NT2/D1 (cell line): Measurements from ENCODE around the gene NAALADL2.
"Not testable (repeated sequence)": the region's sequence is repeated elsewhere in the genome, so short reads cannot be mapped to it uniquely, and the experiment has no call there.

Source experiments
- YY1 ChIP-seq: IDR thresholded peaks from 2 replicates; pipeline ENCODE4 v1.6.1; 2011; ENCODE audit not compliant: insufficient read length, insufficient read depth
- ZNF274 ChIP-seq: IDR thresholded peaks from 2 replicates; pipeline ENCODE4 v1.6.1; 2011; ENCODE audit warnings: mild to moderate bottlenecking, low read depth, low read length

GRCh38 chr3:175829809-175830208, 970.7 kb downstream of the NAALADL2 start:
- not testable (repeated sequence) for TF ChIP-seq YY1, ZNF274
